ENCODE measurements around the gene PDLIM4.

PDLIM4 gene

DNA sequence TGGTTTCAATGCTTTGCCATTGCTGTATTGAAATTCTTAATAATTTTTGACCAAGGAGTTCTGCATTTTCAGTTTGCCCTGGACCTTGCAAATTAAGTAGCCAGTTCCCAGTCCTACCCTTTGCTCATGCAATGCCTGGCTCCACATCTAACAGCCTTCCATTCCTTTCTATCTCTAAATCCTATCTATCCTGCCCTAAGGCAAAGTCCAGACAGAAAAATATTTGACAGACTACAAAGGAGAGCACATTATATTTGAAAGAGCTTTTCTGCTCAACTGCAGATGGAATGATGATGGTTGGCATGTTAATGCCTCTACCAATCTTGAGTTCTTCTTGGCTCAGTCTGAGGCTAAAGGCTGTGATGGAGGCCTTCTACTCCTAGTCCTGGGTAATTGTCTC, 52.2 kb downstream of the PDLIM4 start:
- DNase-seq (ENCODE audit: low read depth) = no peak

DNA sequence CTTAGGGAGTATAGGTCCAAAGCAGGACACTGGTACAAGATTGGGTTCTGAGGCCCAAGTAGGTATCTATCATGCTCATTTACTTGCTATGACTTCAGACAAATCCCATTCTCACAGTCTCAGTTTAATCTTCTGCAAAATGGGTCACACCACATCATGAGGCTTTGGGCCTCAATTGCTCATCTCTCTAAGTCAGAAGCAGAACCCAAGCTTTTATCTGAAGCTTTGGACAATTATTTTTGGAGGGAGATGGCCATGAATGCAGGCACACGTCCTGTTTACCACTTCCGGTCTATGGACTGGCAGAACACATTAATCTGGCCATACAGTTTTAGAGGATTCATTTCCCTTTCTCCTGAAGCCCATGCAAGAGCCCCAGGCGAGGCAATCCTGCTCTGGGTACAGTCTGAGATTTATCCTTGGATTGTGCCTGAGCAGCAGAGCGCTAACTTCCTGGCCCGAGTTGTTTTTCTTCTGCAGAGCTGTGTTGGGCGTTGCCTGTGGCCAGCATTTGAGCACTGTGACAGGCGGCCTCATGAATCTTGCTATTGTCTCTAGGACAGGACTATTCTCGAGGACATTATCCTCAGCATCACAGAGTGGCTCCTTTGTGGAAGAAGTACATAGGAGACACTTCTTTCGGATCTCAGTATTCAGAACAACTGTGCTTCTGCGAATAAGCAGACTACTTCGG, 52.8 kb downstream of the PDLIM4 start:
- no peak for DNase-seq (ENCODE audit: low read depth)

DNA sequence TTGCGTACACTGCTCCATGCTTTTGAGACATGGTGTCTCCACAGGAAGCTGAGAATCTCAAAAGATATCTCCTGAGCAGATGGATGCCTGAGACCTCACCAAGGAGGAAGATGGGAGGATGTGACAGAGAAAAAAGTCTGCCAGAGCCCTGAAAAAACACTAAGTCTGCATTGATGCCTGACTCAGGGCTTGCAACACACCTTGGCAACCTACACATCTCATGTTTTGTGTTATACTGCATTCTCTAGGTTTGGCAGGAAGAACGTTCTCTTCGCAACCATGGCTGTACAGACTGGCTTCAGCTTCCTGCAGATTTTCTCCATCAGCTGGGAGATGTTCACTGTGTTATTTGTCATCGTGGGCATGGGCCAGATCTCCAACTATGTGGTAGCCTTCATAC, 55.9 kb downstream of the PDLIM4 start:
- DNase-seq (ENCODE audit: low read depth) = no peak

DNA sequence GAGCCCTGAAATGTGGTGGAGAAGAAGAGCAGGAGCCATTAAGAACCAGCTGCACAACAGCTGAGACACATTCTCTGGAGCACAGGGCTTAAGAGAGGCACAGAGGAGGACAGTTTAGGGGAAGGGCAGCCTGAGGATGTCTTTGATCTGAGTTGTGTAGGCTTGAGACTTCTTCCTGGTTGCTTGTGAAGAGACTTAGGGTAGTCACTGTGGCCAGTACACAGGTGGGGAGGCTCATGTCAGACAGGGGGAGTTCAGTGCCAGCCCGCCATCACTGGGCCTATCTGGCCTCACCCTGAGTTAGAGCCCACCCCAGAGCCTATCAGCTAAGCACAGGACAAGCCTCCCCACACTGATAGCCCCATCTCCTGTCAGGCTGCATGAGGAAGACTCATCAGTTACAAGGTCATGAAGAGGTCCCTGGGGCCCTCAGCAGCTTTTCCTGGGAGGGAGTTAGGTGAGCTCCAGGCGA, 56.5 kb downstream of the PDLIM4 start:
- no peak for DNase-seq (ENCODE audit: low read depth)

DNA sequence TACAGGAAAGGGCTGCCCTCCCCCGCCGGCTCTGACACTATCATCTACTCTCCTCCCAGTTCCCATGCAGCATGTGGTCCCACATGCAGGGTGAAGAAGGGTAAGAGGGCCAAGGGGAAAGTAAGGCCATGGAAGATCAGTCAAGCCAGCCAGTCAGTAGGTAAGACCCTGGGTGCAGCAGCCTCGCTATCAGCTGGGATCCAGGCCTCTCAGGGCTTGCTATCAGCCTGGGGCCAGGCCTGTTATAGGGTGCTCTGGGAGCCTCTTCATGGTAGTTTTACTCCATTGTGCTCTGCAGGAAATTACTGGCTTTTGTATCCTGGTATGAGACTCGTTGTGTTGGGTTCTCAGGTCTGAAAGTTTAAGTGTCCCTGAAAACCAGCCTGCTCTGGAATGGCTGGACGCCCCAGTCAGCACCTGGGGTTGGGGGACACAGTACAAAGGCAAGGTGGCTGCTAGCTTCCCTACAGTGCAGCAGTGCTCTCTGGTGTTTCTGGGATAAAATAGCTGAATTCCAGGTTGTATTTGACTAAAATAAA, 58.1 kb downstream of the PDLIM4 start:
- no peak for DNase-seq (ENCODE audit: low read depth)

DNA sequence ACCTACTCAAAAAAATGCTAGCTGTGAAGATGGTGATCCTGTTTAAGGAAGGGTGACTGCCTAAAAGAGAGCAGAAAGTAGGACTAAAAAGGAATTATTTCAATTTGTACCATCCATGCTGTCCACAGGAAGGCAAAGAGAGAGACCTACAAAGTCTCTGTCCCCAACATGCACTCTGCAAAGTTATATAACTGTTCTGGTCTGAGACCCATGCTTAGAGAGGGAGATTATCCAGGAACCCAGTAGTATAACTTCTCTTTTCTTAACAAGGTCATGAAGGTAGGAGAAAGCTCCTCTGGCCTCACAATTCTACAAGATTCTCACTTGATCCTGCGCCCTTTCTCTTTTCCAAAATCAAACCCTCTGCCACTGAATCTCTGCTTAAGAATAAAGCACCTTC, 62.5 kb downstream of the PDLIM4 start:
- no peak for DNase-seq (ENCODE audit: low read depth)

DNA sequence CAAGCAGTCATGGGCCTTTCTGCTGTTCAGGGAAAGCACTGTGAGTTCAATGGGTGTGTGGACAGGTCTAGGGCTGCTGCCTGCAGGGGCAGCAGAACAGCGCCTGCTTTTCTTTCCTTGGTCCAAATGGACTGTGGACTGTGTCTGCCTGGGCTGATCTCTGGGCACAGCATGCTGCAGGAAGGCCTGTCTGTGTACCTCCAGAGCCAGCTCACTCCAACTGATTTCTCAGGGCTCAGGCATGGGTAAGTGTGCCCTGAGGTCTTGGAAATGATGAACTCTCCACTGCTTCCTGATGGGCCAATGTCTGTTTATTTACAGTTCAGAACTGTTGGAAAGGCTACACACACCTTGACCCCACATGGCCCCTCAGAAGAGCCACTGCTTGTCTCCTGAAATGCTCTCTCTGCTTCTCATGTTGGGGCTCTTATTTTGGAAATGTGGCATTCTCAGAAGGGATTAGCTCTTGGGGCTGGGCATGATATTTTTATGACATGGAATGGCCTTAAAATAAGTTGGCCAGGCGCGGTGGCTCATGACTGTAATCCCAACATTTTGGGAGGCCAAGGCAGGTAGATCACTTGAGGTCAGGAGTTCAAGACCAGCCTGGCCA, 63.7 kb downstream of the PDLIM4 start:
- DNase-seq (ENCODE audit: low read depth) = no peak

DNA sequence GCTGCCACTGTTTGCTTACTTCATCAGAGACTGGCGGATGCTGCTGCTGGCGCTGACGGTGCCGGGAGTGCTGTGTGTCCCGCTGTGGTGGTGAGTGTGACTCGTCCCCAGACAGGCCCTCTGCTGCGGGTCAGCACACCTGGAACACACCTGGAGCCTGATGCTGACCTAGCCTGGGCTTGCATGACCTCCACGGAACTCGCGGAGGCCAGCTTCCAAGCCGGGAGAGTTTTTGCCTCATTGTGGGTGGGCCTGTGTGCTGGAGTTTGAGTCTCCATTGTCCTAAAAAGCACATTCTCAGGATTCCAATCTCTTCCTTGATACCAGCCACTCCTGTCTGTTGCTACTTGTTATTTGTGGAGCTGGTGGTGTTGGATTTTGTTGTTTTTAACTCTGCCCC, 64.8 kb downstream of the PDLIM4 start:
- no peak for DNase-seq (ENCODE audit: low read depth)
